ENCODE measurements around the gene DTL.

The DTL gene

GRCh38 chr1:212152308-212152693 lies 116.8 kb downstream of the DTL start:
- H3K4me3 ChIP-seq (ENCODE audit: low read length) = no peak overlapping the region
- TF ChIP-seq, protein P1, sequence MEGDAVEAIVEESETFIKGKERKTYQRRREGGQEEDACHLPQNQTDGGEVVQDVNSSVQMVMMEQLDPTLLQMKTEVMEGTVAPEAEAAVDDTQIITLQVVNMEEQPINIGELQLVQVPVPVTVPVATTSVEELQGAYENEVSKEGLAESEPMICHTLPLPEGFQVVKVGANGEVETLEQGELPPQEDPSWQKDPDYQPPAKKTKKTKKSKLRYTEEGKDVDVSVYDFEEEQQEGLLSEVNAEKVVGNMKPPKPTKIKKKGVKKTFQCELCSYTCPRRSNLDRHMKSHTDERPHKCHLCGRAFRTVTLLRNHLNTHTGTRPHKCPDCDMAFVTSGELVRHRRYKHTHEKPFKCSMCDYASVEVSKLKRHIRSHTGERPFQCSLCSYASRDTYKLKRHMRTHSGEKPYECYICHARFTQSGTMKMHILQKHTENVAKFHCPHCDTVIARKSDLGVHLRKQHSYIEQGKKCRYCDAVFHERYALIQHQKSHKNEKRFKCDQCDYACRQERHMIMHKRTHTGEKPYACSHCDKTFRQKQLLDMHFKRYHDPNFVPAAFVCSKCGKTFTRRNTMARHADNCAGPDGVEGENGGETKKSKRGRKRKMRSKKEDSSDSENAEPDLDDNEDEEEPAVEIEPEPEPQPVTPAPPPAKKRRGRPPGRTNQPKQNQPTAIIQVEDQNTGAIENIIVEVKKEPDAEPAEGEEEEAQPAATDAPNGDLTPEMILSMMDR (IDR thresholded peaks at IDR 0.05; ENCODE audit: insufficient read depth, low read depth, low read length, missing control alignments) = no peak
- DNase-seq (ENCODE audit: low read depth) = no peak

- no peak for DNase-seq (ENCODE audit: low read depth)
- TF ChIP-seq, protein P1 (IDR thresholded peaks at IDR 0.05; ENCODE audit: insufficient read depth, low read depth, low read length, missing control alignments) = no peak
- H3K4me3 ChIP-seq (ENCODE audit: low read length) = no peak overlapping the region
These were observed 117.3 kb downstream of the DTL start for GRCh38 chr1:212152869-212153268.

GRCh38 chr1:212153635-212154034 lies 118.1 kb downstream of the DTL start:
- TF ChIP-seq, protein P1 (IDR thresholded peaks at IDR 0.05; ENCODE audit: insufficient read depth, low read depth, low read length, missing control alignments) = no peak
- no peak for DNase-seq (ENCODE audit: low read depth)
- no peak overlapping the region for H3K4me3 ChIP-seq (ENCODE audit: low read length)

Data from epithelial cell of esophagus (primary cell).